Psoas muscle (tissue), 8 donors: Measurements from ENCODE around the gene KHDC4. TPM values are rescaled to one million over a fixed set of nuclear protein-coding genes. Genes with fewer than 3 reads are reported as not detected.
A peak's percentile ranks its signal among the peaks of the same experiment; 100 is the strongest.
"Not testable (repeated sequence)": the region's sequence is repeated elsewhere in the genome, so short reads cannot be mapped to it uniquely, and the experiment has no call there.

Source experiments
- ATAC-seq, 4 donors: fragments of 200-7000 bp; cut with Tn5 transposase; one replicate each; pipeline ENCODE4 v1.9.1; 2020; ENCODE audit warnings: moderate library complexity in 3 of 4, mild to moderate bottlenecking in 2 of 4
- DNase-seq, 2 donors: peaks; one replicate each; pipeline ENCODE4 v3.0.0-alpha.2; 2020
- H3K27ac ChIP-seq: fragments of 200-600 bp; one replicate; pipeline ENCODE4 v1.8.0; 2022
- H3K27me3 ChIP-seq, 3 donors: fragments of 200-600 bp in 1 of 3; one replicate each; pipeline versions ENCODE4 v1.6.1 to v1.8.0; 2013 to 2022; ENCODE audit warnings: low read length in 2 of 3, mild to moderate bottlenecking in 2 of 3, moderate library complexity in 1 of 3; ENCODE audit not compliant: insufficient read depth in 3 of 3
- H3K36me3 ChIP-seq, 2 donors: fragments of 200-600 bp in 1 of 2; one replicate each; pipeline versions ENCODE4 v1.6.1 to v1.8.0; 2013 to 2022; ENCODE audit warnings: low read depth in 1 of 2, mild to moderate bottlenecking in 1 of 2, moderate library complexity in 1 of 2; ENCODE audit not compliant: insufficient read depth in 1 of 2
- H3K4me1 ChIP-seq: fragments of 200-600 bp; one replicate; pipeline ENCODE4 v1.8.0; 2022
- H3K4me3 ChIP-seq: fragments of 200-600 bp; one replicate; pipeline ENCODE4 v1.8.0; 2022; ENCODE audit warnings: mild to moderate bottlenecking
- H3K9me3 ChIP-seq: fragments of 200-600 bp; one replicate; pipeline ENCODE4 v1.8.0; 2022
- WGBS, 3 donors: extraction: QIAGEN DNeasy Blood & Tissue Kit; methylation state at CpG; one replicate each; pipeline versions ENCODE4 v1.1.6 to v1.1.7; 2013; 5-methylcytosine and 5-hydroxymethylcytosine counted together
- intact Hi-C, 2 donors: fragments of 100-400 bp; cut with DNase I; formaldehyde crosslinking; loops; one replicate each; pipeline versions ENCODE4 v1.11.0 to v1.14.2; 2022
- polyA plus RNA-seq, 3 donors: library from polyadenylated mRNA; stranded (reverse); fragments of 200-250 nt; gene quantifications; one replicate each; pipeline ENCODE4 v1.2.3, GENCODE V29; 2013
- total RNA-seq, 4 donors: library from RNA; stranded (reverse); fragmentation: NEBNext Ultra II Directional in 2 of 4; extraction: Animal tissue kit (Norgen Biotek cat#: 25700) in 2 of 4; gene quantifications; one replicate each; pipeline versions ENCODE4 v1.2.1 to v1.2.4, GENCODE V29; 2021 to 2023
- TF ChIP-seq, protein P1 (sequence below): fragments of 200-600 bp; IDR thresholded peaks from one replicate; pipeline ENCODE4 v1.8.0; 2022; ENCODE audit warnings: antibody characterized with exemption
- donor health status: healthy with polysubstance abuse.
- donor health status: DM: no; HTN: no; CAD: no; lungs with moderate emphysema.
- donor health status: Bipolar disorder and iron deficiency.
- donor health status: healthy.
- donor health status: DM: yes; HTN: yes; CAD: no.
- donor health status: DM: no; HTN: no; CAD: no.
- donor health status: DM: no; HTN: no; CAD: no.
- donor health status: DM: yes; HTN: yes; CAD: no.

Gene KHDC4
- total and polyA plus RNA-seq, 7 donors: 11.0 to 33.1 (median 20.7) TPM

DNA sequence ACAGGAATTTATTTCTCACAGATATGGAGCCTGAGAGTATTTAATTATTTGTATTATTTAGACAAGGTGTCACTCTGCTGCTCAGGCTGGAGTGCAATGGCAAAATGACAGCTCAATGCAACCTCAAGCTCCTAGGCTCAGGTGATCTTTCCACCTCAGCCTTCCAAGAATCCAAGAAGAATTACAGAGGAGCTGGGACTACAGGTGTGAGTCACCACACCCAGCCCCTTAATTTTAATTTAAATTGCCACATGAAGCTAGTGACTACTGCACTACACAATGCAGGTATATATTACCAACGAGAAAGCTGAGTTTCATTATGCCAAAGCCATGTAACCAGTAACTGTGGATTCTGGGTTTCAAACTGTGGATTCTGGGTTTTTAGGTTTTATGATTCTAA, 2.1 kb downstream of the KHDC4 start:
- Histone ChIP-seq H3K36me3 (peaks cover 8 to 67% of the 10 kb centered on the region in 2 donors), H3K27ac (no peak overlapping the region), H3K4me1 (peaks cover 36% of the 10 kb centered on the region), H3K27me3 (no peaks in the 10 kb centered on the region), H3K4me3 (peak overlapping the region; percentile 83), H3K9me3 (no peaks in the 10 kb centered on the region)
- ATAC-seq (no peak), DNase-seq (no peak)
- TF ChIP-seq, protein P1, sequence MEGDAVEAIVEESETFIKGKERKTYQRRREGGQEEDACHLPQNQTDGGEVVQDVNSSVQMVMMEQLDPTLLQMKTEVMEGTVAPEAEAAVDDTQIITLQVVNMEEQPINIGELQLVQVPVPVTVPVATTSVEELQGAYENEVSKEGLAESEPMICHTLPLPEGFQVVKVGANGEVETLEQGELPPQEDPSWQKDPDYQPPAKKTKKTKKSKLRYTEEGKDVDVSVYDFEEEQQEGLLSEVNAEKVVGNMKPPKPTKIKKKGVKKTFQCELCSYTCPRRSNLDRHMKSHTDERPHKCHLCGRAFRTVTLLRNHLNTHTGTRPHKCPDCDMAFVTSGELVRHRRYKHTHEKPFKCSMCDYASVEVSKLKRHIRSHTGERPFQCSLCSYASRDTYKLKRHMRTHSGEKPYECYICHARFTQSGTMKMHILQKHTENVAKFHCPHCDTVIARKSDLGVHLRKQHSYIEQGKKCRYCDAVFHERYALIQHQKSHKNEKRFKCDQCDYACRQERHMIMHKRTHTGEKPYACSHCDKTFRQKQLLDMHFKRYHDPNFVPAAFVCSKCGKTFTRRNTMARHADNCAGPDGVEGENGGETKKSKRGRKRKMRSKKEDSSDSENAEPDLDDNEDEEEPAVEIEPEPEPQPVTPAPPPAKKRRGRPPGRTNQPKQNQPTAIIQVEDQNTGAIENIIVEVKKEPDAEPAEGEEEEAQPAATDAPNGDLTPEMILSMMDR: no peak
- intact Hi-C loops: no loop called here
- WGBS, 3 donors: 38 to 50% (median 47%) methylated on average over 1 of the region's 1 CpG

GRCh38 chr1:155931332-155932038, 2.7 kb downstream of the KHDC4 start:
- ATAC-seq (no peak), DNase-seq (no peak)
- TF ChIP-seq, protein P1: no peak
- Histone ChIP-seq H3K4me3 (peak overlapping the region; percentile 83), H3K4me1 (peaks cover 36% of the 10 kb centered on the region), H3K27ac (no peak overlapping the region), H3K9me3 (no peaks in the 10 kb centered on the region), H3K36me3 (peaks cover 8 to 72% of the 10 kb centered on the region in 2 donors), H3K27me3 (no peaks in the 10 kb centered on the region)
- intact Hi-C loops: no loop called here
- WGBS, 3 donors: 59 to 68% (median 64%) methylated on average over 7 of the region's 7 CpGs

DNA sequence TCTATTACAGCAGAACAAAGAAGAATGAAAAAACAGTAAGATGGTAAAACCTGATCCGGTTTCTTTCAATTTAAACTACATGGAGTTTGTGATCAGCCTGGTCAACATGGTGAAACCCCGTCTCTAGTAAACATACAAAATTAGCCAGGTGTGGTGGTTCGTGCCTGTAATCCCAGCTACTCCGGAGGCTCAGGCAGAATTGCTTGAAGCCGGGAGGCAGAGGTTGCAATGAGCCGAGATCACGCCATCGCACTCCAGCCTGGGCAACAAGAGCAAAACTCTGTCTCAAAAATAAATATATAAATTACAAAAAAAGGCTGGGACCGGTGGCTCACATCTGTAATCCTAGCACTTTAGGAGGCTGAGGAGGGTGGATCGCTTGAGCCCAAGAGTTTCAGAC, 3.5 kb downstream of the KHDC4 start:
- H3K27me3 ChIP-seq, ATAC-seq, intact Hi-C loops, DNase-seq, H3K9me3 ChIP-seq: not testable (repeated sequence)
- Histone ChIP-seq H3K27ac (peak overlapping the region; percentile 44), H3K4me1 (peaks cover 36% of the 10 kb centered on the region), H3K4me3 (peak overlapping the region; percentile 83), H3K36me3 (peaks cover 11 to 80% of the 10 kb centered on the region in 2 donors)
- 63 to 76% (median 66%) methylated on average over 10 of the region's 10 CpGs for WGBS, 3 donors

DNA sequence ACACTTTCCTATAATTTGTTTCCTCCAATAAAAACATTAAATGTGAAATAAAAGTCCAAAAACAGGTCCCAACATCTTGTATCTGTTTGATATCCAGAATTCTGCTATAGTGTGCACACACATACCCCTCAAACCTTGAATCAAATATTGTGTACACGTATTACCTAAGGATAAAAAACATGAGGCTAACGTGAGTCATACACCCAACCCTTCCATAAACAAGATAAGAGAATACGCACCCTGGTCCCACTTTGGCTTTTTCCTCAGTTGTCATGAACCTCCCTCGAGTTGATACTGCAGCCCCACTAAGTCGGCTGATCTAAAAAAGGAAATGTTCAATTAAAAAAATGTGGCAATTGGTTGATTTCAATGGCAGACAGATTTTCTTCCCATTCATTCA, 5.2 kb downstream of the KHDC4 start:
- TF ChIP-seq, protein P1: no peak
- no peaks in the 10 kb centered on the region for H3K27me3 ChIP-seq
- no peak overlapping the region for H3K27ac ChIP-seq
- ATAC-seq (no peak), DNase-seq (no peak)
- 64 to 77% (median 64%) methylated on average over 5 of the region's 5 CpGs for WGBS, 3 donors
- intact Hi-C loops: loop anchor here in 1 of 2 donors (10.0 kb wide), 2 partner anchors 154 to 264 kb away; no protein-coding TSS in a partner anchor
- peaks cover 36% of the 10 kb centered on the region for H3K4me1 ChIP-seq
- no peaks in the 10 kb centered on the region for H3K9me3 ChIP-seq
- peaks cover 16 to 97% of the 10 kb centered on the region in 2 donors for H3K36me3 ChIP-seq
- no peak overlapping the region for H3K4me3 ChIP-seq

DNA sequence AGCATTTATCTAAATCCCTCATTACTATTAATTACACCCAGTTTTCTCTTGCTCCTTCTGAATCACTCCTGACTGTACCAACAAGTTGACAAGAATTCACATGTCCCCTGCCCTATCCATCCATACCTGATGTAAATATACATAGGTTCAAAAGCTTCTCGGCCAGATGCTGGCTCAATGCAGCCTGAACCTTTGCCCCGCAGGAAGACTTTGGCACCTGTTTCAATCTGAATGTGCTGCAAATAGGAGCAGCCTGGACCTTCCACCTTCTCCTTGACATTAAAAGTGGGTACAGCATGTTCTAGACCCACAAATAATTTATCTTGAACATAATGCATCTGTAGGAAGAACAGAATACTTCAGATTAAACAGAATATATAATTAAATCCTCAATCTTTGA, 8.7 kb downstream of the KHDC4 start:
- intact Hi-C loops: loop anchor here in 1 of 2 donors (10.0 kb wide), 2 partner anchors 151 to 261 kb away; no protein-coding TSS in a partner anchor
- WGBS, 3 donors: 92 to 98% (median 93%) methylated on average over 2 of the region's 2 CpGs
- ATAC-seq (no peak), DNase-seq (no peak)
- Histone ChIP-seq H3K27ac (no peak overlapping the region), H3K4me3 (no peak overlapping the region), H3K27me3 (no peaks in the 10 kb centered on the region), H3K4me1 (peaks cover 5% of the 10 kb centered on the region), H3K36me3 (peaks cover 25 to 99% of the 10 kb centered on the region in 2 donors), H3K9me3 (no peaks in the 10 kb centered on the region)
- TF ChIP-seq, protein P1: no peak
